Suprapubic skin (tissue), 3 donors: ENCODE results near the gene PDCD7.

Experiments used
- CTCF ChIP-seq, 2 donors: fragments of 200-600 bp in 1 of 2; fragments of 450-650 bp in 1 of 2; sonication (generic) in 1 of 2; IDR thresholded peaks; one replicate each; pipeline ENCODE4 v1.5.1; 2016 to 2019; ENCODE audit warnings: antibody characterized with exemption in 2 of 2, mild to moderate bottlenecking in 1 of 2, moderate library complexity in 1 of 2
- POLR2AphosphoS5 ChIP-seq, 3 donors: sonication (generic); formaldehyde crosslinking; IDR thresholded peaks; one replicate each; pipeline ENCODE4 v1.6.1; 2017; ENCODE audit warnings: antibody characterized with exemption in 3 of 3

DNA sequence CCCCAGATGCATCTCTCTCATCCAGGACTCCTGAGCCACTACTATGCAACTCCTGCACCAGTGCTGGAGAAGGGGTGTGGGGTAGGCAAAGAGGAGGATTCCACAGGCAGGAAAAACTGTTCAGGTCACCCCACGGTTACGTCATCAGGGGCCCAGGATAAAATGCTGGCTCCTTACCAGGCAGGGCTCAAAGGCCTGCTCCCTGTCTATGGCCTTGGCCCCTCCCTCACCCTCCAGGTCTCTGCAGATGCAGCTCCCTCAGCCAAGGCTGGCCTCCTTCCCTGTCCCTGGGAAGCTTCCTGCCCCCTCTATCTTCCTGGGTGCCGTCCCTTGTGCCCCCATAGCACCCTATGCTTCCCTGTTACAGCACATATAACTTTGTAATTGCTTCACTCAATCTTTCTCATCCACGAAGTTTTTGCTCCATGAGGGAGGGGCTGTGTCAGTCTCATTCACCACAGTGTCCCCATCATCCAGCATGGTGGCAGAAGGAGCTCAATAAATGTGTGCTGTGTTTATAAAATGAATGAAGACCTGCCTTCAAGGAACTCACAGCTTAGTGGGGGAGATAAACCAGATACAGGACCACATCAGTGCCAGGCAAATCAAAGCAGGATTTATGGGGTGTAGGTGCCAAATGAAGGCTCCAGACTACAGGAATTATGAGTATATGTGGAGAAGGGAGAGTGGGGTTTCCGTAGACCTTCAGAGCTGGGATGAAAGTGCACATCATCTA is 38.4 kb downstream of the PDCD7 start:
- TF ChIP-seq POLR2AphosphoS5 (IDR thresholded peaks at IDR 0.05): no peak
- no peak for TF ChIP-seq CTCF (IDR thresholded peaks at IDR 0.05)
